Activated CD4-positive, alpha-beta T cell treated with anti-CD3 and anti-CD28 coated beads, Interleukin-2, amount 10 ng/mL, durations not matched to agents 24 days and 14 days (primary cell): ENCODE data around the gene CFAP58. TPM values are rescaled to one million over a fixed set of nuclear protein-coding genes. Genes with fewer than 3 reads are reported as not detected.
A peak's percentile ranks its signal among the peaks of the same experiment; 100 is the strongest.

Source experiments
- DNase-seq: peaks from one replicate; pipeline ENCODE4 v3.0.0; 2022
- H3K27ac Mint-ChIP-seq: one replicate; pipeline ENCODE4 v1.8.0; 2022; ENCODE audit warnings: mild to moderate bottlenecking, mixed read lengths
- H3K27me3 Mint-ChIP-seq: one replicate; pipeline ENCODE4 v1.8.0; 2022; ENCODE audit warnings: mixed read lengths
- H3K36me3 Mint-ChIP-seq: one replicate; pipeline ENCODE4 v1.8.0; 2022; ENCODE audit warnings: low read depth, mild to moderate bottlenecking, mixed read lengths
- H3K4me1 Mint-ChIP-seq: one replicate; pipeline ENCODE4 v1.8.0; 2021; ENCODE audit warnings: mixed read lengths
- H3K4me3 Mint-ChIP-seq: one replicate; pipeline ENCODE4 v1.8.0; 2022; ENCODE audit warnings: mild to moderate bottlenecking, moderate library complexity, mixed read lengths
- H3K9me3 Mint-ChIP-seq: one replicate; pipeline ENCODE4 v1.8.0; 2021; ENCODE audit warnings: mixed read lengths
- intact Hi-C: fragments of 100-400 bp; cut with micrococcal nuclease; formaldehyde crosslinking; loops from one replicate; pipeline ENCODE4 v1.15.1; 2023
- total RNA-seq: library from RNA; stranded (reverse); gene quantifications from 2 replicates; pipeline ENCODE4 v1.2.3, GENCODE V29; 2022

The CFAP58 gene, protein sequence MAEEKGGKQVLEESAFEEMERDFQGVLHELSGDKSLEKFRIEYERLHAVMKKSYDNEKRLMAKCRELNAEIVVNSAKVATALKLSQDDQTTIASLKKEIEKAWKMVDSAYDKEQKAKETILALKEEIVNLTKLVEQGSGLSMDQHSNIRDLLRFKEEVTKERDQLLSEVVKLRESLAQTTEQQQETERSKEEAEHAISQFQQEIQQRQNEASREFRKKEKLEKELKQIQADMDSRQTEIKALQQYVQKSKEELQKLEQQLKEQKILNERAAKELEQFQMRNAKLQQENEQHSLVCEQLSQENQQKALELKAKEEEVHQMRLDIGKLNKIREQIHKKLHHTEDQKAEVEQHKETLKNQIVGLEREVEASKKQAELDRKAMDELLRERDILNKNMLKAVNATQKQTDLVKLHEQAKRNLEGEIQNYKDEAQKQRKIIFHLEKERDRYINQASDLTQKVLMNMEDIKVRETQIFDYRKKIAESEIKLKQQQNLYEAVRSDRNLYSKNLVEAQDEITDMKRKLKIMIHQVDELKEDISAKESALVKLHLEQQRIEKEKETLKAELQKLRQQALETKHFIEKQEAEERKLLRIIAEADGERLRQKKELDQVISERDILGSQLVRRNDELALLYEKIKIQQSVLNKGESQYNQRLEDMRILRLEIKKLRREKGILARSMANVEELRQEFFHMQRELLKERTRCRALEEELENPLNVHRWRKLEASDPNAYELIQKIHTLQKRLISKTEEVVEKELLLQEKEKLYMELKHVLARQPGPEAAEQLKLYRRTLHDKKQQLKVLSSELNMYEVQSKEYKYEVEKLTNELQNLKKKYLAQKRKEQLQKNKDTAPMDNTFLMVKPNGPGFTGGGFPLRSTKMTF
- 0.16 and 0.19 TPM in 2 replicates for total RNA-seq

DNA sequence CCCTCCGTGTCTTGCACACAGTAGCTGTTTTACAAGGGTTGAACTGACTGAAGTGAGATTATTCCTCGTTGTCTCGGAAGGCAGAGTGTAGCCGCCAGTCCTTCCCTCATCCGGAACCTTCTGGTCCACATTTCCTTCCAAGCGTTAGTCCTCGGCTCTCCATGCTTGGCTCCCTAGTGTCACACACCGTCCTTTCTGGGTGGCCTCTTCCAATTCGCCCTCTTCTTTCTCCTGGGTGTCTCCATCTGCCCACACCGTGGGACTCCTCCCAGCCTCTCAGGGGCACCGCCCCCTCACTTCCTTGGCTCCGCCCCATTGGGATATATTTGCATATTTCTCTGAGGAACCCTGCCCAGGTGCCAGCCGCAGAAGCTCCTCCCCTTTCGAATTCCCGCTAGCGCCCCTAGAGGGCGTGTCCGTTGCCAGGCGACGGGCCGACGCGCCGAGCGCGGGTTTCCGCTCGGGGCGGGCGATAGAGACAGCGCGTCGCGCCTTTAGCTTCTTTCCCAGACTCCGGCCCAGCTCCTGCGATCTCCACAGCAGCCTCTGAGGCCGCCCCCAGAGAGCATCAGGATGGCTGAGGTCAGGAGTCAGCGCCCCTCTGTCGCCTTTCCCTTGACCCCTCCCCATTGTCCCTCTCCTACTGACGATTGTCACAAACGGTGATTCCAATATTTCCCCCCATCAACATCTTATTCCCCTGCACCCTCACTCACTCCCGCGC is at the start of gene CFAP58:
Gene CFAP58, plus strand, starts transcription at position 509 of the 724 bp plus-strand sequence. Its CDS starts 65 bp downstream, at position 574.
- no peaks in the 10 kb centered on the region for H3K36me3 Mint-ChIP-seq
- peaks cover 13% of the 10 kb centered on the region for H3K4me1 Mint-ChIP-seq
- no peaks in the 10 kb centered on the region for H3K27me3 Mint-ChIP-seq
- intact Hi-C loops, result loop anchor here (1.0 to 5.0 kb wide), 4 partner anchors 15 to 436 kb away; partner anchors contain the start of genes ITPRIP and STN1
- no peak within 1 kb of the TSS for H3K4me3 Mint-ChIP-seq
- H3K9me3 Mint-ChIP-seq, result no peaks in the 10 kb centered on the region
- H3K27ac Mint-ChIP-seq, result no peak within 1 kb of the TSS
- DNase-seq, result peak; percentile 98

DNA sequence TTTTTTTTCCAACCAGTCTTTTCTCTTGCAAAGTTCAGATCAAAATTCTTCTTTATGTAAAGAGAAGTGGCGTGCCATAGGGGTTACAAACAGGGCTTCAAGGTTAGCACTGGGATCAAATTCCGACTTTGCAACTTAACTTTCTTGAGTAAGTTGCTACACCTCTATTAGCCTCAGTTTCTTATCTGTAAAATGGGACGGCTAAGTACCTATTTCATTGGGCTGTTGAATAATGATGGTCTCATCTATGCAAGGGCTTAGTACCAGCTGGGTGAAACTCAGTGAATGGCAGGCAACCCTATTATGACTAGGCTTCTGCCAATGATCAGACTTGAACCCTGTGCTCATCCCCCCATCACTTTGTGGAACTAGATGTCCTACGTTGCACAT is 49.3 kb upstream of the CFAP58 start:
- H3K4me1 Mint-ChIP-seq, result peaks cover 62% of the 10 kb centered on the region

DNA sequence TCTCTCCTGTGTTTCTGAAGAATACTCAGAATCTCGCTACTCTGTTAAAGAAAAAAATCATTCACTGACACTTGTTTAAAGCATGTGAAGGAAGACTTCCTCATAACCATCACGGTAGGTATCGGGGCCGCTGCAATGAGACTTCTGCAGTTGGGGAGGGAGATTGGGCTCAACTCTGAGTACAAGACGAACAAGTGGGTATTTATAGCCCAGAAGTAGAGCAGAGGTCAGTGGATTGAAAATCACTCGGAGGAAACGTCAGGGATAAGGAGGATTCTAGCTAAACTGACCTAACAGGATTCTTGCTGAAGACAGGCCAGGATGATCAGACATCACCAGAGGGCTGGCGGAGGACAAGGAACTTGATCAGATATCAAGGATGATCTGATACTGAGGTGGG is 48.7 kb upstream of the CFAP58 start:
- intact Hi-C loops, result loop anchor here (1.0 to 2.0 kb wide), 2 partner anchors 14 to 45 kb away; no protein-coding TSS in a partner anchor
- Mint-ChIP-seq H3K9me3 (no peaks in the 10 kb centered on the region), H3K27ac (no peak overlapping the region), H3K4me1 (peaks cover 61% of the 10 kb centered on the region), H3K27me3 (no peaks in the 10 kb centered on the region), H3K4me3 (no peak overlapping the region), H3K36me3 (peaks cover 17% of the 10 kb centered on the region)
- DNase-seq, result no peak

More for the DNA sequence above, 49.3 kb upstream of the CFAP58 start:
- Mint-ChIP-seq H3K4me3 (no peak overlapping the region), H3K27ac (peak overlapping the region; percentile 35), H3K9me3 (no peaks in the 10 kb centered on the region), H3K36me3 (peaks cover 14% of the 10 kb centered on the region), H3K27me3 (no peaks in the 10 kb centered on the region)
- DNase-seq, result no peak
- intact Hi-C loops, result loop anchor here (2.0 kb wide), 1 partner anchor 14 kb away; no protein-coding TSS in a partner anchor

DNA sequence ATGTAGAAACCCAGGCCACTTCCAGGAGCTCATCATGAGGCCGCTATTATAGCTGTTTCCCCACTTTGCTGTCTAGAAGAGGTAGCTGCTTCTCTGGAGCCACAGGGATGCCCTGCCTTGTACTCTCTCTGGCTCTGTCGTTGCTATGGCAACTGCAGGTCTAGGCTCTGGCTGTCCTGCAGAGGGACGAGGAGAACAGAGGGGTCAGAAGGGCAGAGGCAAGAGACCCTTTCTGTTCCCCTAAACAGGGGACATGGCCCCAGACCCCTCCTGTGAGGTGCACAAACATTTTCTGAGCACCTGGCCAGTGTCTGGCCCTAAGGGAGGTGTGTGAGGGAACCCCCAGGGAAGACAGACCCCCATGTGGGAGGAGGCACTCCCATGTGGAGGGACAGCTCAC is 46.7 kb upstream of the CFAP58 start:
- Mint-ChIP-seq H3K36me3 (peaks cover 29% of the 10 kb centered on the region), H3K27ac (no peak overlapping the region), H3K27me3 (no peaks in the 10 kb centered on the region), H3K4me1 (peaks cover 56% of the 10 kb centered on the region), H3K9me3 (no peaks in the 10 kb centered on the region), H3K4me3 (no peak overlapping the region)
- intact Hi-C loops, result no loop called here
- peak; percentile 59 for DNase-seq

DNA sequence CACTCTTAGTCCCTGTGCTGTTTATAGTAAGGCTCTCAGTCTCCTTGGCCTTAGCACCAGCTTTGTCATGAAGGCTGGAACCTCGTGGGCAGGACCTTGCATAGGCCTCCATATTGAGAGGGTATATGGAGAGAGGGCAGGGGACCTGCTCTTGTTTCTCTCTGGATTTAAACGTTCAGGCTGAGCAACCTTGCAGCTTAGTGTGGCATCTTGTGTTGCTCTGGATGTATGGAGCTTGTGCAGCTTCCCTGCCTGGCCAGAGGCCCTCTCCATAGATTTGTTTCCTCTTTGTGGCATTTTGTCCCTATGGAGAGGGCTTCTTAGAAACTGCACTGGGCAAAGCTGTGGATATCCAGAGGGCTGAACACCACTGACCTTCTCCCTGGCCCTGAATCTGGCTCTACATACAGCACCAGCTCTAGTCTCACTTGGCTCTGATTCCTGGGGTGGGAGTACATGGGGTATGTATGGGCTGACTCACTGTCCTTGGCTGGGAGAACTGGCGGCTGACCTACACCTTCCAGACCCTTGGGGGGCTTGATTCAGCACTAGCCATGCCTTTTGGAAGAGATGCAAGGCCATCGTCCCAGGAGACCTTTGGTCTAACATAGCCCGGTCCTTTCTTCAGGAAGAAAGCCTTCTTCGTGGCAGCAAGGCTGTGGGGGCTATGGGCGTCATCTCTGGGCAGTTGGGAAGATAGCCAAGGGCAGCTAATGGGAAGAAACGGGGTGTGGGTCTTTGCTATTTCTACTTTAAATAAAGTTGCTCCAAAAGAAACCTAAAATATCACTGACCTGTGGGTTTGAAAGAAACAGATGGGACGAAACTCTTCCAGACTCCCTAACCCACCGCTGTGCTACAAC is 45.8 kb upstream of the CFAP58 start:
- Mint-ChIP-seq H3K27ac (peak overlapping the region; percentile 71), H3K4me1 (peaks cover 61% of the 10 kb centered on the region), H3K27me3 (no peaks in the 10 kb centered on the region), H3K9me3 (no peaks in the 10 kb centered on the region), H3K36me3 (peaks cover 38% of the 10 kb centered on the region), H3K4me3 (peak overlapping the region; percentile 78)
- peak; percentile 60 for DNase-seq
- intact Hi-C loops, result loop anchor here (1.0 kb wide), 3 partner anchors 21 to 43 kb away; partner anchors contain the start of gene ITPRIP

GRCh38 chr10:104308439-104308903 is 45.2 kb upstream of the CFAP58 start:
- no peaks in the 10 kb centered on the region for H3K27me3 Mint-ChIP-seq
- DNase-seq, result peak; percentile 86
- intact Hi-C loops, result loop anchor here (1.0 kb wide), 3 partner anchors 21 to 43 kb away; partner anchors contain the start of gene ITPRIP

DNA sequence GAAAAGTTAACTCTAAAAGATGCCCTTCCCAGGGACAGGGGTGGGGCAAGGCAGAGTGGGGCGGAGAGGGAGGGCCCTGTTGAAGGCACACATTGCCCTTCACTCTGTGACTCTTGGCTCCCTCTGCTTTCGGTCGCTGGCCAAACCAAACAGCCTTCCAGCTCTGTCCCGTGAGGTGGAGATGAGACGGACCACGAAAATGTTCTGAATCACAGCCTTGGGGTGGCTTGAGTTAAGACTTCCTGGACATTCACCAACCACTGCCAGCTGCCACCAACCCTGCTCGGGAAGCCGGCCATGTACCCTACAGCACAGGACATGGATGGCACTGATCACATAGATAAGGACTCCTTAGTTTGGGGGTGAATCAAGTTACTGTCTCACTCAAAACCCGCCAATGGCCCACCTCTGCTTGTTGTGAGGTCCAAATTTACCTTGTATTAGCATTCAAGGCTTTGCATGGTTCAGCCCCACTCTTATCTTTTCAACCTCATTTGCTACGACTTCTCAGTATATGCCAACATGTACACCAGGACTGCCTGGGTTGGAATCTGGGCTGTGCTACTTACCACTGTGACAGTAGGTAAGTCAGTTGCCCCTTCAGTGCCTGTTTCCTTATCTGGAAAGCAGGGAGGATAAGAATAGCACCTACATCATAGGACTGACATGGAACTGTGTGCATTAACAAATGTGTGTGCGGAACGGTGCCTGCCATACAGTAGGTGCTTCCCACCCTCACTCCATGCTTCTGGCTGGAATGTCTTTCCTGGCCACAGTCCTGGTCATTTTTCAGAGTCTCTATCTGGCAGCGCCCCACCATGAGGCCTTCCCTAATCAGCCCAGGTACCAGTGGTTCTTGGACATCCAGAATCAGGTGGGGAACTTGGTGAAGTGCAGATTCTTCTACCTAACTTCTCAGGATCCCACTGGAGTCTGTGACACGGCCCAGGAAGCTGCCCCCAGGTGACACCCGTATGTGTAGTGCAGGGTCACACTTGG is 43.4 kb upstream of the CFAP58 start:
- Mint-ChIP-seq H3K27me3 (no peaks in the 10 kb centered on the region), H3K4me3 (no peak overlapping the region), H3K9me3 (no peaks in the 10 kb centered on the region), H3K4me1 (peaks cover 60% of the 10 kb centered on the region), H3K36me3 (peaks cover 50% of the 10 kb centered on the region), H3K27ac (no peak overlapping the region)
- no peak for DNase-seq
- intact Hi-C loops, result no loop called here

More at GRCh38 chr10:104308439-104308903, 45.2 kb upstream of the CFAP58 start:
- Mint-ChIP-seq H3K4me3 (peak overlapping the region; percentile 78), H3K4me1 (peaks cover 64% of the 10 kb centered on the region), H3K27ac (peak overlapping the region; percentile 71), H3K9me3 (no peaks in the 10 kb centered on the region), H3K36me3 (peaks cover 41% of the 10 kb centered on the region)

DNA sequence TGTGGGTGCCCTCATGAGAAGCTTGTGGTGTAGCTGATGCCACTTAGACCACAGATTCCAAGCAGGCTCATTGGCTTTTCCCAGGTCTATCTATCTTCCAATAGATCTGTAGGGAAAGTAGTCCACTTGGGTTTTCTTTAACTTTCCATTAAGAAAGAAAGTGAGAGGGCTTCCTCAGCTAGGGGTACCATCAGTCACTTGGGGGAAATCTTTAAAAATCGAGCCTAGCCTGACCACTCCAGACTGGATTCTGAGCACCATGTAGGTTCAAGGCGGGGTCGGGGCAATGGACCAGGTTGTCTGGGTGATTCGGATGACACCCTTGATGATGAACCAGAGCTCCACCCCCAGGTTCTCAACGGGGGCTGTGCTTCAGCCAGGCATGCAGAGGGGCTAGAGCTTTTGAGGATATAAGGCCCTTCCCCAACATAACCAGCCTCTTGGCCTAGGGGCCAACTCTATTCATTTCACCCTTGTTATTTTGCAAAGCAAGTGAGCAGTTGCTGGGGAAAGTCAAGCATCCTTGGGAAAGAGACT is 42.4 kb upstream of the CFAP58 start:
- Mint-ChIP-seq H3K4me3 (no peak overlapping the region), H3K9me3 (no peaks in the 10 kb centered on the region), H3K27me3 (no peaks in the 10 kb centered on the region), H3K36me3 (peaks cover 53% of the 10 kb centered on the region), H3K4me1 (peaks cover 54% of the 10 kb centered on the region), H3K27ac (no peak overlapping the region)
- DNase-seq, result no peak
- intact Hi-C loops, result no loop called here

- H3K36me3 Mint-ChIP-seq, result peaks cover 44% of the 10 kb centered on the region
- no peaks in the 10 kb centered on the region for H3K9me3 Mint-ChIP-seq
- DNase-seq, result no peak
- H3K4me1 Mint-ChIP-seq, result peaks cover 43% of the 10 kb centered on the region
- intact Hi-C loops, result no loop called here
- H3K27ac Mint-ChIP-seq, result no peak overlapping the region
- no peaks in the 10 kb centered on the region for H3K27me3 Mint-ChIP-seq
- H3K4me3 Mint-ChIP-seq, result no peak overlapping the region
These were observed 38.8 kb upstream of the CFAP58 start for GRCh38 chr10:104314591-104315485.

GRCh38 chr10:104315486-104315921 is 38.1 kb upstream of the CFAP58 start:
- intact Hi-C loops, result no loop called here
- no peaks in the 10 kb centered on the region for H3K9me3 Mint-ChIP-seq
- peaks cover 39% of the 10 kb centered on the region for H3K36me3 Mint-ChIP-seq
- no peak overlapping the region for H3K4me3 Mint-ChIP-seq
- no peaks in the 10 kb centered on the region for H3K27me3 Mint-ChIP-seq
- H3K4me1 Mint-ChIP-seq, result peaks cover 42% of the 10 kb centered on the region
- H3K27ac Mint-ChIP-seq, result no peak overlapping the region
- DNase-seq, result no peak
